Ureter (tissue), 1 donor: ENCODE data around the gene ING2. TPM values are rescaled to one million over a fixed set of nuclear protein-coding genes. Genes with fewer than 3 reads are reported as not detected.

ENCODE experiments used
- DNase-seq: peaks from one replicate; pipeline ENCODE4 v3.0.0-alpha.2; 2020; ENCODE audit warnings: low spot score
- total RNA-seq: library from RNA; stranded (reverse); gene quantifications from one replicate; pipeline ENCODE4 v1.2.4, GENCODE V29; 2023
- donor health status: DM: yes; HTN: yes; CAD: no.

Gene ING2
- total RNA-seq, 1 donor from 2014 or later = 10.3 TPM

GRCh38 chr4:183499389-183499788 lies 5.5 kb upstream of the ING2 start:
- DNase-seq = no peak

GRCh38 chr4:183499801-183500200 lies 5.1 kb upstream of the ING2 start:
- no peak for DNase-seq

- no peak for DNase-seq
Measured at GRCh38 chr4:183503497-183504063, 1.3 kb upstream of the ING2 start.

- peak; percentile 99 for DNase-seq
Measured at GRCh38 chr4:183504064-183504929, 561 bp upstream of the ING2 start.

GRCh38 chr4:183505611-183506388 lies 942 bp downstream of the ING2 start:
- DNase-seq = peak; percentile 85

GRCh38 chr4:183506389-183506735 lies 1.5 kb downstream of the ING2 start:
- no peak for DNase-seq

GRCh38 chr4:183507925-183508696 lies 3.3 kb downstream of the ING2 start:
- DNase-seq = no peak

GRCh38 chr4:183508697-183509335 lies 4.0 kb downstream of the ING2 start:
- no peak for DNase-seq

GRCh38 chr4:183515411-183515810 lies 10.6 kb downstream of the ING2 start:
- DNase-seq = no peak

GRCh38 chr4:183517194-183517593 lies 12.3 kb downstream of the ING2 start:
- DNase-seq = no peak

- no peak for DNase-seq
Measured at GRCh38 chr4:183517781-183518180, 12.9 kb downstream of the ING2 start.

- no peak for DNase-seq
Measured at GRCh38 chr4:183522821-183523220, 18.0 kb downstream of the ING2 start.

GRCh38 chr4:183527326-183527725 lies 22.5 kb downstream of the ING2 start:
- no peak for DNase-seq

- no peak for DNase-seq
Measured at GRCh38 chr4:183532821-183533220, 28.0 kb downstream of the ING2 start.

GRCh38 chr4:183533698-183534097 lies 28.8 kb downstream of the ING2 start:
- DNase-seq = no peak

GRCh38 chr4:183540410-183541009 lies 35.7 kb downstream of the ING2 start:
- DNase-seq = no peak

- no peak for DNase-seq
Measured at GRCh38 chr4:183541010-183541751, 36.3 kb downstream of the ING2 start.

GRCh38 chr4:183541752-183542040 lies 36.8 kb downstream of the ING2 start:
- no peak for DNase-seq

GRCh38 chr4:183543435-183543834 lies 38.6 kb downstream of the ING2 start:
- no peak for DNase-seq

GRCh38 chr4:183544109-183544508 lies 39.3 kb downstream of the ING2 start:
- DNase-seq = no peak

- DNase-seq = no peak
Measured at GRCh38 chr4:183546376-183546775, 41.5 kb downstream of the ING2 start.
